IMR-90 (cell line): ENCODE data around the gene NPAS1. TPM values are rescaled to one million over a fixed set of nuclear protein-coding genes. Genes with fewer than 3 reads are reported as not detected.

ENCODE experiments used
- ATAC-seq: fragments of 200-7000 bp; cut with Tn5 transposase; 2 replicates; pipeline ENCODE4 v1.9.1; 2020; ENCODE audit warnings: low read depth, mild to moderate bottlenecking, moderate library complexity
- BruUV-seq: library from RNA; stranded (reverse); fragments of 400-500 nt; replicated peaks from 2 replicates; lab custom pipeline; 2021; lab: Mats Ljungman, UMichigan
- CTCF ChIA-PET: fragments of 300-600 bp; formaldehyde crosslinking; extraction: SDS; loops from one replicate; lab custom pipeline; 2021; ENCODE audit warnings: antibody characterized with exemption; lab: Yijun Ruan, JAX
- POLR2A ChIA-PET: fragments of 300-600 bp; sonication (Branson Sonifier 250); formaldehyde crosslinking; loops from one replicate; lab custom pipeline; 2022; ENCODE audit warnings: antibody characterized with exemption; ENCODE audit not compliant: unreplicated experiment; lab: Charles Lee
- DNase-seq: peaks from one replicate; pipeline ENCODE4 v3.0.0; 2013
- H2AFZ ChIP-seq: replicated peaks from 2 replicates; pipeline ENCODE3; 2013; ENCODE audit warnings: low read length, mild to moderate bottlenecking; ENCODE audit not compliant: poor library complexity
- H2AK5ac ChIP-seq: 2 replicates; pipeline ENCODE4 v1.6.1; 2013; ENCODE audit warnings: low read depth, low read length, inconsistent platforms
- H2AK9ac ChIP-seq: replicated peaks from 2 replicates; pipeline ENCODE3; 2013; ENCODE audit warnings: mild to moderate bottlenecking, low read depth, low read length, moderate library complexity; ENCODE audit not compliant: poor library complexity
- H2BK120ac ChIP-seq: 2 replicates; pipeline ENCODE4 v1.6.1; 2013; ENCODE audit warnings: low read depth, low read length, inconsistent platforms
- H2BK15ac ChIP-seq: 3 replicates; pipeline ENCODE4 v1.6.1; 2013; ENCODE audit warnings: low read depth, low read length, inconsistent platforms
- H2BK20ac ChIP-seq: 2 replicates; pipeline ENCODE4 v1.6.1; 2013; ENCODE audit warnings: low read depth, mild to moderate bottlenecking, inconsistent platforms, low read length, moderate library complexity
- H2BK5ac ChIP-seq: 2 replicates; pipeline ENCODE4 v1.6.1; 2013; ENCODE audit warnings: mild to moderate bottlenecking, low read depth, low read length, inconsistent platforms; ENCODE audit not compliant: poor library complexity, severe bottlenecking
- H3K14ac ChIP-seq: replicated peaks from 2 replicates; pipeline ENCODE4 v1.6.1; 2013; ENCODE audit warnings: low read depth, low read length, inconsistent platforms
- H3K18ac ChIP-seq: 2 replicates; pipeline ENCODE4 v1.6.1; 2013; ENCODE audit warnings: low read depth, low read length, control low read depth
- H3K23ac ChIP-seq: 2 replicates; pipeline ENCODE4 v1.6.1; 2013; ENCODE audit warnings: low read depth, low read length, inconsistent platforms
- H3K27ac ChIP-seq: 2 replicates; pipeline ENCODE4 v1.5.1; 2013; ENCODE audit warnings: mild to moderate bottlenecking, control low read depth, low read length; ENCODE audit not compliant: insufficient read depth
- H3K27me3 ChIP-seq: 2 replicates; pipeline ENCODE4 v1.6.1; 2013; ENCODE audit warnings: low read length; ENCODE audit not compliant: control insufficient read depth, insufficient read depth
- H3K36me3 ChIP-seq: 2 replicates; pipeline ENCODE4 v1.6.1; 2013; ENCODE audit warnings: low read length, mixed read lengths; ENCODE audit not compliant: control insufficient read depth, insufficient read depth
- H3K4ac ChIP-seq: 2 replicates; pipeline ENCODE4 v1.6.1; 2013; ENCODE audit warnings: low read depth, low read length, inconsistent platforms
- H3K4me1 ChIP-seq: 2 replicates; pipeline ENCODE4 v1.6.1; 2013; ENCODE audit warnings: low read length, mixed read lengths; ENCODE audit not compliant: control insufficient read depth, insufficient read depth
- H3K4me2 ChIP-seq: 2 replicates; pipeline ENCODE4 v1.6.1; 2013; ENCODE audit warnings: low read depth, mild to moderate bottlenecking, control low read depth, low read length, moderate library complexity
- H3K4me3 ChIP-seq: 2 replicates; pipeline ENCODE4 v1.5.1; 2013; ENCODE audit warnings: low read depth, mild to moderate bottlenecking, control low read depth, low read length, moderate library complexity; ENCODE audit not compliant: insufficient read depth
- H3K56ac ChIP-seq: 2 replicates; pipeline ENCODE4 v1.6.1; 2013; ENCODE audit warnings: low read length, inconsistent platforms; ENCODE audit not compliant: insufficient read depth; ENCODE audit errors: extremely low read depth
- H3K79me1 ChIP-seq, 2 experiments: 2 replicates each; pipeline ENCODE4 v1.6.1; 2013; ENCODE audit warnings: low read length in 2 of 2, inconsistent platforms in 1 of 2, low read depth in 1 of 2
- H3K9ac ChIP-seq: 2 replicates; pipeline ENCODE4 v1.6.1; 2013; ENCODE audit warnings: low read depth, low read length, control low read depth
- H3K9me1 ChIP-seq: 2 replicates; pipeline ENCODE4 v1.6.1; 2013; ENCODE audit warnings: low read length, inconsistent platforms; ENCODE audit not compliant: insufficient read depth
- H3K9me3 ChIP-seq: 2 replicates; pipeline ENCODE4 v1.6.1; 2013; ENCODE audit warnings: low read length; ENCODE audit not compliant: control insufficient read depth, insufficient read depth
- H4K20me1 ChIP-seq: 2 replicates; pipeline ENCODE4 v1.6.1; 2013; ENCODE audit warnings: low read length, inconsistent platforms; ENCODE audit not compliant: insufficient read depth
- H4K5ac ChIP-seq: 2 replicates; pipeline ENCODE4 v1.6.1; 2013; ENCODE audit warnings: mild to moderate bottlenecking, low read depth, low read length, control low read depth
- H4K8ac ChIP-seq, 2 experiments: 2 replicates each; pipeline ENCODE4 v1.6.1; 2013; ENCODE audit warnings: low read depth in 2 of 2, low read length in 2 of 2, control low read depth in 1 of 2, inconsistent platforms in 1 of 2
- H4K91ac ChIP-seq: 2 replicates; pipeline ENCODE4 v1.6.1; 2013; ENCODE audit warnings: low read depth, low read length, inconsistent platforms; ENCODE audit not compliant: insufficient read depth
- BHLHE40 ChIP-seq: fragments of 150-350 bp; IDR thresholded peaks from 2 replicates; pipeline ENCODE4 v1.6.1; 2016; ENCODE audit warnings: mild to moderate bottlenecking, low read depth, low read length
- CEBPB ChIP-seq: IDR thresholded peaks from 2 replicates; pipeline ENCODE4 v1.6.1; 2012; ENCODE audit warnings: low read depth, low read length, improper control_type of control experiment
- CHD1 ChIP-seq: IDR thresholded peaks from 2 replicates; pipeline ENCODE4 v1.6.1; 2012; ENCODE audit warnings: low read depth, low read length, improper control_type of control experiment
- FOS ChIP-seq: fragments of 150-350 bp; IDR thresholded peaks from 2 replicates; pipeline ENCODE4 v1.6.1; 2016; ENCODE audit warnings: low read depth, low read length
- MAFK ChIP-seq: IDR thresholded peaks from 2 replicates; pipeline ENCODE4 v1.6.1; 2012; ENCODE audit warnings: low read depth, low read length, improper control_type of control experiment
- MAZ ChIP-seq: IDR thresholded peaks from 2 replicates; pipeline ENCODE4 v1.6.1; 2012; ENCODE audit warnings: low read depth, mild to moderate bottlenecking, low read length, improper control_type of control experiment, moderate library complexity, borderline replicate concordance
- MXI1 ChIP-seq: IDR thresholded peaks from 2 replicates; pipeline ENCODE4 v1.6.1; 2012; ENCODE audit warnings: low read depth, mild to moderate bottlenecking, low read length, moderate library complexity, borderline replicate concordance
- NFE2L2 ChIP-seq: fragments of 150-350 bp; IDR thresholded peaks from 2 replicates; pipeline ENCODE4 v1.6.1; 2016; ENCODE audit warnings: low read depth, mild to moderate bottlenecking, low read length
- POLR2A ChIP-seq: IDR thresholded peaks from 2 replicates; pipeline ENCODE4 v1.6.1; 2012; ENCODE audit warnings: mild to moderate bottlenecking, low read depth, low read length
- RAD21 ChIP-seq: IDR thresholded peaks from 2 replicates; pipeline ENCODE4 v1.6.1; 2012; ENCODE audit warnings: low read length, improper control_type of control experiment
- RCOR1 ChIP-seq: IDR thresholded peaks from 2 replicates; pipeline ENCODE4 v1.6.1; 2012; ENCODE audit warnings: mild to moderate bottlenecking, low read length, improper control_type of control experiment; ENCODE audit not compliant: insufficient replicate concordance
- SMC3 ChIP-seq: fragments of 150-350 bp; IDR thresholded peaks from 2 replicates; pipeline ENCODE4 v1.6.1; 2016; ENCODE audit warnings: low read depth, mild to moderate bottlenecking, antibody characterized with exemption, low read length, moderate library complexity
- USF2 ChIP-seq: fragments of 150-350 bp; IDR thresholded peaks from 2 replicates; pipeline ENCODE4 v1.6.1; 2017; ENCODE audit warnings: mild to moderate bottlenecking, antibody characterized with exemption, low read length, low read depth
- WGBS, 2 experiments: methylation state at CpG; one replicate each; pipeline versions ENCODE4 v1.1.5 to v1.1.7; 2013; ENCODE audit warnings: missing lambda C conversion rate in 2 of 2; ENCODE audit not compliant: insufficient read length in 1 of 2; ENCODE audit errors: extremely low coverage in 2 of 2; 5-methylcytosine and 5-hydroxymethylcytosine counted together
- dilution Hi-C: fragments of 300-500 bp; cut with HindIII; formaldehyde crosslinking; loops from one replicate; pipeline ENCODE4 v1.14.3; 2018; ENCODE audit warnings: low sequenced_read_pairs; ENCODE audit not compliant: unreplicated experiment
- in situ Hi-C: fragments of 300-500 bp; cut with MboI; formaldehyde crosslinking; loops from 3 replicates; pipeline ENCODE4 v1.14.3; 2019; ENCODE audit warnings: low sequenced_read_pairs, inconsistent platforms, mixed read lengths
- intact Hi-C: fragments of 100-400 bp; cut with micrococcal nuclease; formaldehyde crosslinking; loops from 2 replicates; pipeline ENCODE4 v1.10.0; 2022
- polyA plus RNA-seq, 3 experiments: library from polyadenylated mRNA; depleted of rRNA; stranded (reverse); fragments of >200 nt; gene quantifications; 2 replicates each; pipeline ENCODE4 v1.2.3, GENCODE V29; 2012; ENCODE audit warnings: low replicate concordance in 1 of 3
- total RNA-seq: library from RNA; depleted of rRNA; stranded (reverse); fragments of >200 nt; gene quantifications from 2 replicates; pipeline ENCODE4 v1.2.3, GENCODE V29; 2012
- TF ChIP-seq, protein P1 (sequence below): fragments of 150-350 bp; IDR thresholded peaks from 2 replicates; pipeline ENCODE4 v1.6.1; 2016; ENCODE audit warnings: low read depth, mild to moderate bottlenecking, low read length, moderate library complexity, borderline replicate concordance
- TF ChIP-seq, protein P2 (sequence below): conservative IDR thresholded peaks from 2 replicates; pipeline ENCODE4 v1.5.1; 2012; ENCODE audit warnings: mild to moderate bottlenecking, low read depth, low read length, improper control_type of control experiment

Gene NPAS1
- total and polyA plus RNA-seq, 2 of the 4 experiments (the other 2 are of a cell fraction), result 0.36 to 5.7 TPM

GRCh38 chr19:46978171-46978869 lies 41.3 kb upstream of the NPAS1 start:
- H2BK5ac ChIP-seq, result peak overlapping the region; percentile 76
- peak overlapping the region; percentile 90 for H3K23ac ChIP-seq
- H3K14ac ChIP-seq, result peak overlapping the region; percentile 62
- peaks cover 48% of the 10 kb centered on the region for H3K9me1 ChIP-seq
- H4K5ac ChIP-seq, result no peak overlapping the region
- no peak overlapping the region for H2AK9ac ChIP-seq
- H3K4me2 ChIP-seq, result no peak overlapping the region
- peak overlapping the region; percentile 68 for H4K91ac ChIP-seq
- H3K36me3 ChIP-seq, result no peaks in the 10 kb centered on the region
- ChIA-PET POLR2A (no interaction called here), CTCF (no interaction called here)
- no peak overlapping the region for H3K18ac ChIP-seq
- peak overlapping the region; percentile 23 to 82; a peak in 2 of 4 replicates for H4K8ac ChIP-seq
- peak overlapping the region; percentile 79; the same call in 1 of the 3 replicates for H2BK15ac ChIP-seq
- dilution Hi-C loops (no loop called here), in situ Hi-C loops (no loop called here), intact Hi-C loops (loop anchor here (5.0 kb wide), 1 partner anchor 66 kb away; no protein-coding TSS in a partner anchor)
- peaks cover 35% of the 10 kb centered on the region for H3K4me1 ChIP-seq
- no peaks in the 10 kb centered on the region for H3K9me3 ChIP-seq
- 100% methylated on average over 1 of the region's 5 CpGs; no CpG with 5 or more reads in 1 of the 2 experiments for WGBS, 2 experiments
- H2AFZ ChIP-seq, result no peak overlapping the region
- BruUV-seq, result no TSS peak
- H3K27ac ChIP-seq, result no peak overlapping the region
- DNase-seq (no peak), ATAC-seq (no peak)
- H3K9ac ChIP-seq, result no peak overlapping the region
- no peak overlapping the region for H3K4me3 ChIP-seq
- H3K79me1 ChIP-seq, result peaks cover 41 to 82% of the 10 kb centered on the region in 2 experiments
- H3K56ac ChIP-seq, result no peak overlapping the region
- peak overlapping the region; percentile 96 for H2AK5ac ChIP-seq
- peak overlapping the region; percentile 87 for H2BK120ac ChIP-seq
- peaks cover 33% of the 10 kb centered on the region for H4K20me1 ChIP-seq
- H2BK20ac ChIP-seq, result peak overlapping the region; percentile 77
- no peaks in the 10 kb centered on the region for H3K27me3 ChIP-seq
- peak overlapping the region; percentile 89 for H3K4ac ChIP-seq
- TF ChIP-seq, protein P1, sequence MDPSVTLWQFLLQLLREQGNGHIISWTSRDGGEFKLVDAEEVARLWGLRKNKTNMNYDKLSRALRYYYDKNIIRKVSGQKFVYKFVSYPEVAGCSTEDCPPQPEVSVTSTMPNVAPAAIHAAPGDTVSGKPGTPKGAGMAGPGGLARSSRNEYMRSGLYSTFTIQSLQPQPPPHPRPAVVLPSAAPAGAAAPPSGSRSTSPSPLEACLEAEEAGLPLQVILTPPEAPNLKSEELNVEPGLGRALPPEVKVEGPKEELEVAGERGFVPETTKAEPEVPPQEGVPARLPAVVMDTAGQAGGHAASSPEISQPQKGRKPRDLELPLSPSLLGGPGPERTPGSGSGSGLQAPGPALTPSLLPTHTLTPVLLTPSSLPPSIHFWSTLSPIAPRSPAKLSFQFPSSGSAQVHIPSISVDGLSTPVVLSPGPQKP, result no peak
- TF ChIP-seq POLR2A (no peak), MAZ (no peak), NFE2L2 (no peak), BHLHE40 (no peak), RCOR1 (no peak), MXI1 (no peak), CEBPB (no peak), CHD1 (no peak), FOS (no peak), MAFK (no peak), SMC3 (no peak), USF2 (no peak), RAD21 (no peak)
- TF ChIP-seq, protein P2, sequence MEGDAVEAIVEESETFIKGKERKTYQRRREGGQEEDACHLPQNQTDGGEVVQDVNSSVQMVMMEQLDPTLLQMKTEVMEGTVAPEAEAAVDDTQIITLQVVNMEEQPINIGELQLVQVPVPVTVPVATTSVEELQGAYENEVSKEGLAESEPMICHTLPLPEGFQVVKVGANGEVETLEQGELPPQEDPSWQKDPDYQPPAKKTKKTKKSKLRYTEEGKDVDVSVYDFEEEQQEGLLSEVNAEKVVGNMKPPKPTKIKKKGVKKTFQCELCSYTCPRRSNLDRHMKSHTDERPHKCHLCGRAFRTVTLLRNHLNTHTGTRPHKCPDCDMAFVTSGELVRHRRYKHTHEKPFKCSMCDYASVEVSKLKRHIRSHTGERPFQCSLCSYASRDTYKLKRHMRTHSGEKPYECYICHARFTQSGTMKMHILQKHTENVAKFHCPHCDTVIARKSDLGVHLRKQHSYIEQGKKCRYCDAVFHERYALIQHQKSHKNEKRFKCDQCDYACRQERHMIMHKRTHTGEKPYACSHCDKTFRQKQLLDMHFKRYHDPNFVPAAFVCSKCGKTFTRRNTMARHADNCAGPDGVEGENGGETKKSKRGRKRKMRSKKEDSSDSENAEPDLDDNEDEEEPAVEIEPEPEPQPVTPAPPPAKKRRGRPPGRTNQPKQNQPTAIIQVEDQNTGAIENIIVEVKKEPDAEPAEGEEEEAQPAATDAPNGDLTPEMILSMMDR, result no peak
